CD4-positive, alpha-beta T cell treated with Interleukin-4 for 1 hour (primary cell): ENCODE results near the gene SH3BP1.

ENCODE experiments used
- DNase-seq, 2 donors: peaks; one replicate each; pipeline ENCODE4 v3.0.0-alpha.2; 2020 to 2022

Gene SH3BP1

DNA sequence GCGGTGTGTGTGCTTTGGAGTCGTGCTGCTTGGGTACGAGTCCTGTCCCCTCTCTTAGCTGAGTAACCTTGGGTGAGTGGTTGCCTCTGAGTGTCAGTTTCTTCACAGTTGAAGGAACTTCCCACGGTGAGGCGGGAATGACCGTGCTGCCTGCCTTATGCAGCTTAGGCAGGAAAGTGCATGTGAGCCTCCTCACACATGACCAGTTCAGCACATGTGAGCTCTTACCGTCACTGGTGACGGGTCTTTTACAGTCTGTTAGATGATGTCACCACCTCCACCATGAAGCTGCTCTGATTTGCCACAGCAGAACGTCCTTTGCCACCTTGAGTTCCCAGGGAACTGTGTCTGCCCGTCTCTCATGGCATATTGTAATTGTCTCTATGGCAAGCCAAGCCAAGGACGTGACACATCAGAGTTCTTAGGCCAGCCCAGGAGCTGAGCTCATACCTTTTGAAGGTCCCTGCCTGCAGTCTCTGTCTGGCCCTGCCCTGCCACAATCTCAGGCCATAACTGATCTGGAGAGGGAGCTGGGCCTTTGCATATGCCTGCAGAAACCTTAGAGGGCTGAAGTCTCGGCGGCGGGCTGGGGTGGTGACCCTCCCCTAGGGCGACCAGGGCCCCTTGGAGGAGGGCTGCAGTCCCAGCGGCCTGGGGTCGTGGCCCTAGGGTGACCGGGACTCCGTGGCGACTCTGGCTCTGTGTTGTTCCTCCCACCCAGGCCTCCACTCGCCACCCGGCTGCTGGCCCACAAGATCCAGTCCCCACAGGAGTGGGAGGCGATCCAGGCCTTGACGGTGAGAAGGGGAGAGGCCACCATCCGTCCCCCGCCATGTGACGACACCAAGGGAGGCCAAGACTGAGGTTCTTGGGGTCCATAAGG, 23.0 kb upstream of the SH3BP1 start:
- DNase-seq, result no peak

DNA sequence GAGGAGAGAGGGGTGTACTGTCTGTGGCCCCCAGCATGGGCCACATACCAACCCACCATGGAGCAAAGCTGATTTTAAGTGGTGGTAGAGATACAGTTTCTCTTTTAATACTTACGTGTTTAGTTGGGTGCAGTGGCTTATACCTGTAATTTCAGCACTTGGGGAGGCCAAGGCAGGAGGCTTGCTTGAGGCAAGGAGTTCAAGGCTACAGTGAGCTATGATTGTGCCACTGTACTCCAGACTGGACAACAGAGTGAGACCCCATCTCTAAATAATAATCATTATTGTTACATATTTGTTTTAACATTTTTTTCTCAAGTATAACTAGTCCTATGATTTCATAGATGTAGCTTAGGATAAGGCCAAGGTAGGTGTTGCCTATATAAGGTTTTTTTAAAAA, 22.0 kb upstream of the SH3BP1 start:
- DNase-seq, result no peak

DNA sequence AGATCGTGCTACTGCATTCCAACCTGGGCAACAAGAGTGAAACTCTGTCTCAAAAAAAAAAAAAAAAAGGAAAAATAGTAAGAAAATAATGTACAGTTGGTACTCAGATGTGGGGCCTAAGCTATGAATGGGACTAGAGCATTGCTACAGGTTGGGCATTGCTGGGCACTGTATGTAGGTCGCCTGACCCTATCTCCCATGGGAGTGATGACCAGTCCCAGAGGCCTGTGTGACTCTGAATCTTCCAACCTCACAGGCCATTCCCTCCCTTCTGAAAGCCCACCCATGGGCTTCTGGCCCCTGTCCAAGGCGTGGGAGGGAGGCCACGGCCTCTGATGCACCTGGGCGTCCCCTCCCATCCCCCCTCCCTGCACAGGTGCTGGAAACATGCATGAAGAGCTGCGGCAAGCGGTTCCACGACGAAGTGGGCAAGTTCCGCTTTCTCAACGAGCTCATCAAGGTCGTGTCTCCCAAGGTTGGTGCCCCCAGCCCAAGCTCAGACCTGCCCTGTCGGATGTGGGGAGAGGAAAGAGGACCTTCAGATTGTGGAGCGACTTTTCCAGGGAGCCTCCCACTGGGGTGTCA, 21.3 kb upstream of the SH3BP1 start:
- DNase-seq, result peak in 1 of 2 donors; percentile 34

DNA sequence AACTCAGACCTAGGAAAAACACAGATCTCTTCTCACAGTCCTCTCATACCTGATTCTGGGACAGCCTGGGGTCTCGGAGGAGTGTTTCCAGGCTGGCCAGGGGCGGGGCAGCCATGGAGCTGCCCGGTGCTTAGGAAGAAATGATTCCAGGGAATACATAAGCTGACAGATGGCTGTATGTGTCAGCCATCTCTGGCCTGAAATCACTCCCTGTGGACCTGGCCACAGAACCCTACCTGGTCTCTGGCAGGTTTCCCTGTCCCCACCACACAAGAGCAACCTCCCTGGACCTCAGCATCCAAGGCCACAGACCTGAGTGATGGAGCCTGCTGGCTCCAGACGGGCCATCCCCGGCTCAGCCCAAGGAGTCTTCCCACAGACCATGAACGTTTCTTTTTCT, 20.8 kb upstream of the SH3BP1 start:
- no peak for DNase-seq

DNA sequence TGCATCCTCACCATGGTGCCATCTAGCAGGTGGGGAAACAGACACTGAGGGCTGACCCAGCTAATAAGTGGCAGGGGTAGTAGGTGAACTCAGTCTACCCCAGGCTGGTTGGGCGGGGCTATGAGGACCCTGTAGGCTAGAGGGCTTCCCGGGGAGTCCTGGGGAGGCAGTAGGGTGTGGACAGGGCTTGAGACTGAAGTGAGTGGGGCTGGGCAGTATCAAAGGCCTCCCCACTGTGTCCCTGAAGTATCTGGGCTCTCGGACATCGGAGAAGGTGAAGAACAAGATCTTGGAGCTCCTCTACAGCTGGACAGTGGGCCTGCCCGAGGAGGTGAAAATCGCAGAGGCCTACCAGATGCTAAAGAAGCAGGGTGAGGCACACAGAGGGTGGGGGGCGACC, 19.5 kb upstream of the SH3BP1 start:
- DNase-seq, result no peak

DNA sequence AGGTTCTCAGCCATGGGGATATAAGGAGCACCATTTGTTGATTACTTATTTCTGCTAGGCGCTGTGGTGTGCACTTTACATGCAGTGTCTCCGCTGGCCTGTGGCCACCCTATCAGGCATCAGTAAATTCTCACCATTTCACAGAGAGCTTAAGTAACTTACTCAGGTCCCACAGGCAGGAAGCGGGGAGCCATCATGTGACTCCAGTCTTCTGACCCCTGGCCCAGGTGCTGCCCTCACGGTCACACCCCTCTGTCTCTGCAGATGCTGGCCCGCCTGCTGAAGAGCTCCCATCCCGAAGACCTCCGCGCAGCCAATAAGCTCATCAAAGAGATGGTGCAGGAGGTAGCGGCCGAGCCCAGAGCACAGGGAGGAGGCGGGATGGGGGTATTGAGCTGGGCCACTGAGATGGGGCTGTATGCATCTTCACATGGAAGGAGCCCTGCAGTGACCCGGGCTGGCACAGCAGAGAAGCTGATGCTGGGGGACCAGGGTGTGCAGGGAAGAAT, 18.1 kb upstream of the SH3BP1 start:
- DNase-seq, result no peak

DNA sequence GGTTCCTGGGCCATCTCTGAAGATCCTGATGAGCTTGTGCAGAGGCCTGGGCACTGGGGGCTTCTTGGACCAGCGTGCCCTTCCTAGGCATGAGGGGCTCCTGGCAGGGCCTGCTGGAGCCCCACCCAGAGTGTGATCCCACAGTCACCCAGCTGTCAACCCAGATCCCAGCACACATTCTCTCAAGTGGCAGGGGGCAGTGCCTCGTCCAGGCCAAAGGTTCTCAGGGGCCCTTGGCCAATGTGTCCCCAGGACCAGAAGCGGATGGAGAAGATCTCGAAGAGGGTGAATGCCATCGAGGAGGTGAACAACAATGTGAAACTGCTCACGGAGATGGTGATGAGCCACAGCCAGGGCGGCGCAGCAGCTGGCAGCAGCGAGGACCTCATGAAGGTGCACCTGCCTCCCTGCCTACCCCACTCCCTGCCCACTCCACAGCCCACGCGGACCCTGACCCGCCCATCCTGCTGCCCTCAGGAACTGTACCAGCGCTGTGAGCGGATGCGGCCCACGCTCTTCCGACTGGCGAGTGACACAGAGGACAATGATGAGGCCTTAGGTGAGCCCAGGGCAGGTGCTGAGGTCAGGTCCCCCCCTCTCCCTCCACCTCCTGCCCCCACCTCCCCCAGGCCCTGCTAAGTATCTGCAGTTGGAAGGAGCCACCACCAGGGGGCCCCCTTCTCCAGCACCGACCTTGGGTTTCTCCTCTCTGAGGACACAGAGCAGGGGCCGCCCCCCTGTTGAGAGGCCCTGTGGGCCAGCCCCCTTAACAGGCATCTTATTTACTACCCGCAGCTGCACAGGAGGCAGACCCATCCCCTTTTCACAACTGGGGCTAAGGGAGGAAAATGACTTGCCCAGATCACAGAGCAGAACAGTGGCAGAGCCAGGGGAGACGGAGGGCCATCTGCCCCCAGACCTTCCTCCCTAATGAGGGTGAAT, 16.1 kb upstream of the SH3BP1 start:
- DNase-seq, result peak; percentile 82 to 83

DNA sequence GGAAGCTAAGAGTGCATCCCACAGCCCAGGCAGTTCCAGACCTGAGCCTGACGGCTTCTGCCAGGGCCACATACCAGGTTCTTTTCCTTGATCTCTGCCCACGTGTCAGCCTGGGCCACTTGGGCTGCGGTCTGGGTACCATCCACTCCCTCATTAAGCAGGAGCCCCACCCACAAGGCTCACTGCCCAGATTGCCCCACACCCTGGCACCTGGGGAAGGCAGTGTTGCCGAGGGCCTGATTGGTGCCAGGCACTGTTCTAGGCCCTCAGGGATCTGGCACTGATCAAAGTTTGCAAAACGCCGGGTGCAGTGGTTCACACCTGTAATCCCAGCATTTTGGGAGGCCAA, 15.5 kb upstream of the SH3BP1 start:
- no peak for DNase-seq

DNA sequence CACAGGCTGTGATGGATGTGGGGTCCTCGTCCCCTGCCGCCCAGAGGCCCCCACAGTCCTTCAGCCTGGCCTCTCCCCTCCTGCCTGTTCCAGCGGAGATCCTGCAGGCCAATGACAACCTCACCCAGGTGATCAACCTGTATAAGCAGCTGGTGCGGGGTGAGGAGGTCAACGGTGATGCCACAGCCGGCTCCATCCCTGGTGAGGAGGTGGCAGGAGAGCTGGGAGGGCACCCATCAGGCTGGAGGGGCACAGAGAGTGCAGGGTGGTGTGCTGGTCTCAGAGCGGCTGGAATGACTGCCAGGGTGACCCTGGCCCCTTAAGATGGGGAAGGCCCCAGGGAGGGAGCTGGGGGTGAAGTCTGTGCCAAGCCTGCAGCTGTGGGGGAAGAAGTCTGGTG, 14.6 kb upstream of the SH3BP1 start:
- DNase-seq, result no peak

DNA sequence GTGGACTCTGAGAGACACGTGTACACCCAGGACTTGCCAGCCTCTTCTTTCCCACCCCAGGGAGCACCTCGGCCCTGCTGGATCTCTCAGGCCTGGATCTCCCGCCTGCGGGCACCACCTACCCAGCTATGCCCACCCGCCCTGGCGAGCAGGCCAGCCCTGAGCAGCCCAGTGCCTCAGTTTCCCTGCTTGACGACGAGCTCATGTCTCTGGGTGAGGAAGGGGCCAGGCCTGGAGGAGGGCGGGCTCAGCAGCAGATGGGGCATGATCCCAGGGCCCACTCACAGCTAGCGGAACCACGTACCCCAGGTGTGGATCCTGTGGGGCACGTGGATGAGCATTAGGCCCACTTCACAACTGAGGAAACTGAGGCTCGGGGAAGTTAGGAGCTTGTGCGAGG, 13.7 kb upstream of the SH3BP1 start:
- DNase-seq, result no peak

DNA sequence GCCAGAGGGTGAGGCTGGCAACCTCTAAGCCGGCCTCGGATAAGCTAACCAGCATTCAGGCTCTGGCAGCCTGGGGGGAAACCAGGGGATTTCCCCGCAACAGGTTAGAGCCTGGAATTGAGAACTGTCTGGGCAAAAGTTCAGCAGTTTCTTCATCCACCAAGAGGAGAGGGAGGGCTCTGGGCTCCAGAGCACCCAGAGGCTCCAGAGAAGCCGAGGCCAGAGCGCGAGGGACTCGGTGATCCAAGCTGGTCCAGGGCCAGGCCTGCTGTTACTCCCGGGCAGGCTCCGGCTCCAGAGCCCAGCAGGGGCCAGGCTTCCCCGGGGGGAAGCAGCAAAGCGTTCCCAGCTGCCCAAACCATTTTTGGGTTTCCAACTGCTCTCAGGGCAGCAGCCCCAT, 13.3 kb upstream of the SH3BP1 start:
- no peak for DNase-seq

DNA sequence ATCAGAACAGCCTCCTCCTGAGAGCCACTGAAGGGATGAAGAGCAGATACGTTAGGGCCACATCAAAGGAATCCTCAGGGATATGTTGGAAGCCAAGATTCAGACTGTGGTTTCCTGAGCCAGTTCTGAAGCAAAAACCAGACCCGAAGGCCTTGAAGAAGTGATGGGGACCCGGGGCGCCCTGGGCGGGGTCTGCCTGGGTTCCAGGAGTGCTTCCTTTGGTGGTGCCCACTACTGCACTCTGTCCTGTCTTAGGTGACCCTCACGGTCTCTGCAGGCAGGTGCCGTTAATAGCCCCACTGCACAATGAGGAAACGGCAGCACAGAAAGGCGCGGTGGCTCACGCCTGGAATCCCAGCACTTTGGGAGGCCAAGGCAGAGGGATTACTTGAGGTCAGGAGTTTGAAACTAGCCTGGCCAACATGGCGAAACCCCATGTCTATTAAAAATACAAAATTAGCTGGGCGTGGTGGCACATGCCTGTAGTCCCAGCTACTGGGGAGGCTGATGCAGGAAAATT, 12.9 kb upstream of the SH3BP1 start:
- DNase-seq, result no peak

DNA sequence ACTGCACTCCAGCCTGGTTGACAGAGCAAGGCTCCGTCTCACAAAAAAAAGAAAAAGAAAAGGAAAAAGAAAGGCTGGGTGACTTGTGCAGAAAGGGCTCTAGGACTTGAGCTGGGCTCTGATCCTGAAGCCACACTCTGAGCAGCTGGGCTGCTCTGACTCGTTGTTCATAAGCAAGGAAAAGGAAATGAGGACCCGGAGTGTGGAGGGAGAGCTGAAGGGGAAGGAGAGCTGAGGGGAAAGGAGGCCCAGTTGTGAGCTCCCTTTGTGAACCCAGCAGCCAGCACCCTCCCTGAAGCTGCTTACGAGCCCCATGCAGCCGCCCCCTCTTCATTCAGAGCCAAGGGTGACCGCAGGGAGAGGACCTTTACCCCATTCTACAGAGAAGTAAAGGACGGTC, 12.3 kb upstream of the SH3BP1 start:
- DNase-seq, result no peak

DNA sequence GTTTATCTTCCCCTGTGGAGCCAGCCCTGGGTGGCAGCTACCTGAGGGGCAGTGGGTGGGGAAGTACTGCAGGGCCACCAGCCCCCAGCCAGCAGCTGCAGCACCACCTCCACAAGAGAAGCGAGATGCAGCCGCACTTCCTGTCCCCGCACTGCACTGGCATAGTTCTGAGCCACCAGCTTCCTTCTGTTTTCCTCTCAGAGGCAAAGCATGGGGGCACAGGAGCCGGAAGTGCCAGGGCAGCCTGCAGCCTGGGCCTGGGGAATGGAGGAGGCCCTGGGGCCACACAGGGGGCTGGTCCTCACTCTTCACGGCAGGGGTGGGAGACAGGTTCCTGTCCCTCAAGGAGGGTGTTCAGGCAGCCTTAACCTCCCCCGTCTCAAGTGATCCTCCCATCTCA, 11.9 kb upstream of the SH3BP1 start:
- peak; percentile 61 to 63 for DNase-seq

DNA sequence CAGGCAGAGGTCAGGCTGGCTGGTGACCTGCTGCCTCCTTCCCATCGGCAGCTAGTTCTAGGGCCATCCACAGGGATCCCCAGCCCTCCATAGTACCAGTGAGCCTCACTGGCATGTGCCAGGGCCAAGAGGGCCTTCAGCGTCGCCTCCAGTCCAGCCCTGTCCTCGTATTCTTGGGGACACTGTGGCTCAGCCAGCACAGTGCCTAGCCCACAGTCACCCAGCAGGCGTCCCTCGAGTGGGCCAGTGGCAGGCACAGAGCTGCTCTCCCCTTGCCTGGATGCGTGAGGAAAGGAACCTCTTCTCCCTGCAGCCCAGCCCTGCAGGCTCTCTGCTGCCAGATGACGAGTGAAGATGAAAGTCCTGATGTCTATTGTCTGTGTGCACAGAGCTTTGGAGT, 10.6 kb upstream of the SH3BP1 start:
- no peak for DNase-seq

DNA sequence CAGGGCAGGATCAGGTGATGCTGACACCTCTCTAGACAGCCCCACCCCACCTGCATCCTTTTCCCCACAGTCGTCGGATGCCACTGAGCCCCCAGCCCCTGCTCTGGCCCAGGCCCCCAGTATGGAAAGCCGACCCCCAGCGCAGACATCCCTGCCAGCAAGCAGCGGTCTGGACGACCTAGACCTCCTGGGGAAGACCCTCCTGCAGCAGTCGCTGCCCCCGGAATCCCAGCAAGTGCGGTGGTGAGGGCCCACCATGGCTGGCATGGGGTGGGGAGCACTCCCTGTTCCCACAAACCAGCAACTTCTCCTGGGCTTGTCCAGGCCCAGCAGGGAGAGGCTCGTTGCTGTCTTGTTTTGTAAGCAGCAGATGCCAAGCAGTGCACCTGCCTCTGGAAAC, 9.5 kb upstream of the SH3BP1 start:
- no peak for DNase-seq

DNA sequence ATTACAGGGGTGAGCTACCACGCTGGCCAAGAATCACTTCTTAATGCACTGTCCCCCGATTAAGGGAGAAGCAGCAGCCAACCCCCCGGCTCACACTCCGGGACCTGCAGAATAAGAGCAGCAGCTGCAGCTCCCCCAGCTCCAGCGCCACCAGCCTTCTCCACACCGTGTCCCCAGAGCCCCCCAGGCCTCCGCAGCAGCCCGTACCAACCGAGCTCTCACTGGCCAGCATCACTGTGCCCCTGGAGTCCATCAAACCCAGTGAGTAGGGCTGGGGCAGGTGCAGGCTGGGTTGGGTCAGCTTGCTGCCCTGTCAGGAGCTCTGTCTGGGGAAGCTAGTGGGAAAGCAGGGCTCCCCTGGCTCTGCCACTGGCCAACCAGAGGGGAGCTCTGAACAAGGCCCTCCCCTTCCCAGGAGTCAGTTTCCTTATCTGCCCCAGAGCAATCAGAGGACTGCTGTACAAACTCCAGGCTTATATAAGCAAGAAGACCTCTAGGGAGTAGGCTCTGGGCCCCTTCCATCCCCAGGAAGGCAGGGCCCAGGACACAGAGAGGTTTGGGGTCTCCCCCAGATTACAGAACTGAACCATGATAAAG, 8.5 kb upstream of the SH3BP1 start:
- DNase-seq, result no peak

DNA sequence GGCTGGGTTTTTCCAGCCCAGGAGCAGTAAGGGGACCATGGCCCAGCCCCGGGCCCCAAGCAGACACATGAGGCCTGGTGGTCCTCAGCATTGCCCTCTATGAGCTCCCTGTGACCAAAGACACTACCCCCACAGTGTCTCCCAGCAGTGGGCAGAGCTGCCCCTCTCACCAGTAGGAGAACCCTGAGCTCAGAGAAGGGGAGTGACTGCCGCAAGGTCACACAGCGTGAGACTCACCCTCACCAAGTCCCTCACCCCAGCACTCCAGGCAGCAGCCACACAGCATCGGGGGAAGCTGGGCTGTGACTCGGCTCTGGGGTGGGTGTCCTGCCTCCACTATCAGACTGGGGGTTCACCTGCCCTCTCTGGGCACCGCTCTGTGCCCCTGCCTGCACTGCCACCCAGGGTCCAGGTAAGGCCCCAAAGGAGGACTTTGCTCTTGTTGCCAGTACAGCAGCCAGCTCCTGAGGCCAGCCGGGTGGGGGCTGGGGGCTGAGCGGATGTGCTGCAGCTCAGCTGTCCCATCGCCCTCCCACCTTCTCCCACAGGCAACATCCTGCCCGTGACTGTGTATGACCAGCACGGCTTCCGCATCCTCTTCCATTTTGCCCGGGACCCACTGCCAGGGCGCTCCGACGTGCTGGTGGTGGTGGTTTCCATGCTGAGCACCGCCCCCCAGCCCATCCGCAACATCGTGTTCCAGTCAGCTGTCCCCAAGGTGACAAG, 7.9 kb upstream of the SH3BP1 start:
- peak in 1 of 2 donors; percentile 45 for DNase-seq

DNA sequence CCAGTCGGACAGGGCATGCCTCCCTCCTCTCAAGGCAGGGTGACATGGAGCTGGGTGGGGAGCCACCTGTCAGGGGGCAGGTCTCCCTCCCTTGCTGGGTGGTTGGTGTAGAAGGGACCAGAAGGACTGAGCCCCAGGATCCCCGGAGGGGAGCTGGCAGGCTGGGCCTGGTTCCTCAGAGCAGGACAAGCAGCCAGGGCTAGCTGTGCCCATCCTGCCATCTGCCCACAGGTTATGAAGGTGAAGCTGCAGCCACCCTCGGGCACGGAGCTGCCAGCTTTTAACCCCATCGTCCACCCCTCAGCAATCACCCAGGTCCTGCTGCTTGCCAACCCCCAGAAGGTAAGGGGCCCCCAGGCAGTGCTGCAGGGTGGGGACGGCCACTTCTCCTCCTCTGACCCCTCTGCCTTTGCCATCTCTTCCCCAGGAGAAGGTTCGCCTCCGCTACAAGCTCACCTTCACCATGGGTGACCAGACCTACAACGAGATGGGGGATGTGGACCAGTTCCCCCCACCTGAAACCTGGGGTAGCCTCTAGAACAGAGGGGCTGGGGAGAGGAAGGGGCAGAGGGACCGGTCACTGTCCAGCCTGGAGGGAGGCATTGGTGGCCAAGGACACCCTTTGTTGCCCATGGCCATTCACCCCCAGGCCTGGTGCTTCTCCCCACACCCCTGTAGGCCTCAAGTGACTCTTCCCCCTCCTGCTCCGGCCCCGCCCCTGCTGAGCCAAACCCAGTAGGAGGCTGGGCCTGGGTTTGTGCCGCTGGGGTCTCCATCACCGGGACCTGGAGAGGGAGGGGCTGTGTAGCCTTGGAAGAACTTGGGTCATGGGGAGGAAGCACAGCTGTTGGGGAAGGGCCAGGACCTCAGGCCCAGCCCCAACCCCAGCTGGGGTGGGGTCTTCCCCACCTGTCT, 7.0 kb upstream of the SH3BP1 start:
- DNase-seq, result no peak

DNA sequence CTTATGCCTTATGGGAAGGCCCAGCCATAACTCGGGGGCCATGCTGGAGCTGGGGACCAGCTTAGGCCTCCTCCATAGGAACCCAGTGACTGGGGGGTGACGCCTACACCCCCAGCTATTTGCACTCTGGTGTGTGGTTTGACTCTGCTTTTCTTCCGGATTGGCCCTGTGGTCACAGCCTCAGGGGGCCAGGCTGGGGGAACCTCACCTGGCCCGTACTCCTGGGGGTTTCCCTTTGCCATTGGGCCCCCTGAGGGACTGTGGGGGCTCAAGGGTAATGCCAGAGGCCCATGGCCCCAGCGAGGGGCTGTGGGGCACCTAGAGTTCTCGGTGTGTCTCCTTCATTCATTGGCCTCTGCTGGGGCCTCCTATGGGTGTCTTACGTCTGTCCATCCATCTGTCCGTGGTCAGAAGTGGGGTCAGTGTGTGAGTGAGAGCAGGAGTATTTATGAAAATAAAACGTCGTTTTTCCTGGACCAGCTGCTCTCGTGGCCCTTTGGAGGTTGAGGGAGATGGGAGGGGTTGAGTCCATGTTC, 6.3 kb upstream of the SH3BP1 start:
- DNase-seq, result peak; percentile 51 to 65
